D721Med (cell line): ENCODE data around the gene OPA3.

Source experiments
- DNase-seq: peaks from one replicate; pipeline ENCODE4 v3.0.0; 2011; ENCODE audit warnings: low spot score; ENCODE audit not compliant: insufficient read length
- FAIRE-seq: peaks from 2 replicates; lab custom pipeline; 2011; peaks lifted over from hg19 to GRCh38; lab: Jason Lieb, UNC
- CTCF ChIP-seq: IDR thresholded peaks from 2 replicates; pipeline ENCODE4 v1.5.1; 2012; ENCODE audit warnings: mild to moderate bottlenecking, control low read depth; ENCODE audit not compliant: insufficient read depth; ENCODE audit errors: missing control alignments

The OPA3 gene

GRCh38 chr19:45518469-45518826, 66.2 kb downstream of the OPA3 start:
- FAIRE-seq (no peak), DNase-seq (no peak)
- no peak for TF ChIP-seq CTCF

DNA sequence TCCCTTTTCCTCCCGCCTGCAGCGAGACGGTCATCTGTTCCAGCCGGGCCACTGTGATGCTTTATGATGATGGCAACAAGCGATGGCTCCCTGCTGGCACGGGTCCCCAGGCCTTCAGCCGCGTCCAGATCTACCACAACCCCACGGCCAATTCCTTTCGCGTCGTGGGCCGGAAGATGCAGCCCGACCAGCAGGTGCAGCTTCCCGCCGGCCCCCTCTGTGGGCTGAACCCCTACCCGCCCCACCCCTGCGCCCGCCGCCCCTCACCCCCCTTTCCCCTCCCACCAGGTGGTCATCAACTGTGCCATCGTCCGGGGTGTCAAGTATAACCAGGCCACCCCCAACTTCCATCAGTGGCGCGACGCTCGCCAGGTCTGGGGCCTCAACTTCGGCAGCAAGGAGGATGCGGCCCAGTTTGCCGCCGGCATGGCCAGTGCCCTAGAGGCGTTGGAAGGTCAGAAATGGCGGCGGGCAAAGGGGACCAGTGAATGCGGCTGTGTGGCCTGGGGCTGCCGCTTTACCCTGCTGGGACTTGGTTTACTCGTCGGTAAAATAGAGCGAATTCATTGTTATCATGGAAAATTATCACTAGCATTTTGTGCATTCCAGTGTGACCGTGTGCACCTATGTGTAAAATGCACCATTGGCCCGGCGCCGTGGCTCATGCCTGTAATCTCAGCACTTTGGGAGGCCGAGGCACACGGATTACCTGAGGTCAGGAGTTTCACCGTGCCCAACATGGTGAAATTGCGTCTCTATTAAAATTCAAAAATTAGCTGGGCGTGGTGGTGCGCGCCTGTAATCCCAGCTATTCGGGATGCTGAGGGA, 66.7 kb downstream of the OPA3 start:
- DNase-seq (no peak), FAIRE-seq (no peak)
- TF ChIP-seq CTCF, result no peak

DNA sequence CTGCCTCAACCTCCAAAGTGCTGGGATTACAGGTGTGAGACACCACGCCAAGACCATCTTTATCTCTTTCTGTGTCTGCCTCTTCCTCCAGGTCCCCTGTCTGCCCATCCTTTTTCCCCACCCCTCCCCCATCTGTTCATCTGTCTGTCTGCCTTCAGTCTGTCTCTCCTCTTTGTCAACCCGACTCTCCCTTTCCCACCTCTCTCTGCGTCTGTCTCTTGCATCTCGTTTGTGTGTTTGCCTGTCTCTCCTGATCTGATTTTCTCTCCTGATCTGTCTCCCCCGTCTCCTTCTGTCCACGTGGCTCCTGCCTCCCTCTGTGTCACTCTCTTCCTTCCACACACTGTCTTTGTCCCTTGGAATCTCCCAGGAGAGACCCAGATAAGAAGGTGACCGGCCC, 67.4 kb downstream of the OPA3 start:
- FAIRE-seq (no peak), DNase-seq (no peak)
- TF ChIP-seq CTCF, result no peak

DNA sequence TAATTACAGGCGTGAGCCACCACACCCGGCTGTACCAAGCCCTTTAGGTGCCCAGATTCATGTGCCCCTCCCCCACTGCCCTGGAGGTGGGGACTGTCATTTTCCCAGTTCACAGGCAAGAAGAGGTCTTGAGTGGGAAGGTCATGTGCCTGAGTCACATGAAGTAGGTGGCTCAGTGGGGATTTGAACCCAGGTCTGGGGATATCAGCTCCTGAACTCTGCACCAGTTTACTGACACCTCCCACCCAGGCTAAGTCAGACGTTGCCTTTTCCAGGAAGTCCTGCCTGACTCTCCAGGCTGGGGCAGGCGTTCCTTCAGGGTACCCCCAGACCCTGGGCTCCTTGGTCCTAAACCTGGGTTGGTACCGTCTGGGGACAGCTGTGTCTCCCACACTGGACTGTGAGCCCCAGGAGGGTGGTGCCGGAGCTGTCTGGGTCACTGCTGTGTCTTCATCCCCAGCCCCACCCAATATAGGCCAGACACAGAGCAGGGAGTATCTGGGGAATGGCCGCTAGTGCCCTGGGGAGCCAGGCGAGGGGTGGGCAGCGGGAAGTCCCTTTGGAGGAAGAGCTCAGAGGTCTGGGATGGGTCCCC, 68.7 kb downstream of the OPA3 start:
- no peak for FAIRE-seq
- TF ChIP-seq CTCF, result no peak
- DNase-seq, result no peak

DNA sequence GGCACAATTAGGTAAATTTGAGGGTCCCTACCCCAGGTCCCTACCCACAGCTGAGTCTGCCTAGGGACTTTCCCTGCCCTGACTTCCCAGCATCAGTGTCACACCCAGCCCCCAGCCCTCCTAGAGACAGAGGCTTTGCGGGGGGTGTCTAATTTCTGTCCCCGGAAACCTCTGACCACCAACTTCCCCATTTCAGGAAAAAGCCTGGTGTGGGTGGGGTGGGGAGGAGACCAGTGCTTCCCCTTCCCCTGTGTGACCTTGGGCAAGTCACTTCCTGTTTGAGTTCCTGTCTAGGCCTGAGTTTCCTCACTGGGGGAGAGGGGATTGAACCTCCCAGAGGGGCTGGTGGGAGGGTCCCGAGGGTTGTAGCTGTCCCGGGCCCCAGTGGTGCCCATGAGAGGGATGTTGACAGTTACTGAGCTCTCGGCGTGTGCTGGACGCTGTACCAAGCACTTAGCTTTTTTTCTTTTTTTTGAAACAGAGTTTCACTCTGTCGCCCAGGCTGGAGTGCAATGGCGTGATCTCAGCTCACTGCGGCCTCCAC, 69.4 kb downstream of the OPA3 start:
- no peak for FAIRE-seq
- TF ChIP-seq CTCF, result no peak
- DNase-seq, result no peak

DNA sequence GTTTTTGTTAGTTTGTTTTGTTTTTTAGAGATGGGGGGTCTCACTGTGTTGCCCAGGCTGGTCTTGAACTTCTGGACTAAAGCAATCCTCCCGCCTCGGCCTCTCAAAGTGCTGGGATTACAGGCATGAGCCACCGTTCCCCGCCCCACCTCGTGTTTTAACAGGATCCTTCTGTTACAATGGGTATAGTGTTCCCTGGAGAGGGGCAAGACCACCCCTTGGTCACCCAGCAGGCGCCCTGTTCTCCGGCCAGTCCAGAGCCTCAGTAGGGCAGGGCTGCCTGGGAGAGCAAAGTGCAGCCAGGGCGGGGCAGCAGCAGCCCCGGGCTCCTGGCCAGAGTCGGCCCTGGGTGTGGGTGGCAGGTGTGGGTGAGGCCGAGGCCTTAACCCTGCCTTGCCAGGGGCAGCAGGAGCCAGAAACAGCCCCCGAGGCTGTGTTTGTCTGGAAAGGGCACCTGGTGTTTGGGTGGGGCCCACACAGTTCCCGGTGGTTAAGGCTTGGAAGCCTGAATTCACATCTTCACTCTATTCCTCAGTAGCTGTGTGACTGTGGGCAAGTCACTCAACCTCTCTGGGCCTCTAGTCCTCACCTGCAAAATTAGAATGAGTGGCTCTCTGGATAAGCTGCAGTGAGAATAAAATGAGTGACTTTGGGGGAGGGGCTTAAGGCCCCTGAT, 70.1 kb downstream of the OPA3 start:
- no peak for FAIRE-seq

More for the DNA sequence above, 70.1 kb downstream of the OPA3 start:
- no peak for TF ChIP-seq CTCF
- DNase-seq, result no peak
